Mesenchymal stem cell (in vitro differentiated cells and primary cell): ENCODE results near the gene TRPC4.

Experiments
- DNase-seq: peaks from one replicate; pipeline ENCODE4 v3.0.0-alpha.2; 2013
- H2AFZ ChIP-seq: one replicate; pipeline ENCODE4 v1.6.1; 2013; ENCODE audit warnings: low read depth, mild to moderate bottlenecking, control low read depth, inconsistent platforms, low read length, moderate library complexity
- H2AK5ac ChIP-seq: 2 replicates; pipeline ENCODE4 v1.6.1; 2013; ENCODE audit warnings: low read length, moderate library complexity, mild to moderate bottlenecking, inconsistent platforms; ENCODE audit not compliant: severe bottlenecking
- H2BK120ac ChIP-seq: one replicate; pipeline ENCODE4 v1.6.1; 2013; ENCODE audit warnings: low read depth, mild to moderate bottlenecking, inconsistent platforms, low read length, moderate library complexity
- H2BK12ac ChIP-seq, 2 experiments: one replicate each; pipeline ENCODE4 v1.6.1; 2013; ENCODE audit warnings: inconsistent platforms in 2 of 2, low read length in 2 of 2, mild to moderate bottlenecking in 2 of 2, moderate library complexity in 2 of 2, control low read depth in 1 of 2
- H2BK15ac ChIP-seq: one replicate; pipeline ENCODE4 v1.6.1; 2013; ENCODE audit warnings: mild to moderate bottlenecking, low read depth, inconsistent platforms; ENCODE audit not compliant: poor library complexity, severe bottlenecking
- H2BK5ac ChIP-seq: 2 replicates; pipeline ENCODE4 v1.6.1; 2013; ENCODE audit warnings: low read depth, mild to moderate bottlenecking, low read length, control low read depth, inconsistent platforms; ENCODE audit not compliant: poor library complexity, severe bottlenecking
- H3K14ac ChIP-seq, 2 experiments: one replicate each; pipeline ENCODE4 v1.6.1; 2013; ENCODE audit warnings: inconsistent platforms in 2 of 2, low read length in 2 of 2, control low read depth in 1 of 2, mild to moderate bottlenecking in 1 of 2, moderate library complexity in 1 of 2
- H3K18ac ChIP-seq, 2 experiments: one replicate each; pipeline ENCODE4 v1.6.1; 2013; ENCODE audit warnings: inconsistent platforms in 2 of 2, low read length in 2 of 2, control low read depth in 1 of 2, low read depth in 1 of 2, mild to moderate bottlenecking in 1 of 2
- H3K23ac ChIP-seq, 2 experiments: one replicate each; pipeline ENCODE4 v1.6.1; 2013; ENCODE audit warnings: inconsistent platforms in 2 of 2, low read length in 2 of 2, mild to moderate bottlenecking in 2 of 2, moderate library complexity in 2 of 2, control low read depth in 1 of 2
- H3K27ac ChIP-seq: 2 replicates; pipeline ENCODE4 v1.5.1; 2013; ENCODE audit warnings: mild to moderate bottlenecking, moderate library complexity, low read length, control low read depth, inconsistent platforms; ENCODE audit not compliant: poor library complexity, severe bottlenecking
- H3K27me3 ChIP-seq, 2 experiments: 2 replicates each; pipeline versions ENCODE4 v1.6.1 to v1.7.0; 2013; ENCODE audit warnings: low read length in 2 of 2, mild to moderate bottlenecking in 2 of 2, moderate library complexity in 2 of 2, control low read depth in 1 of 2, inconsistent platforms in 1 of 2; ENCODE audit not compliant: control insufficient read depth in 1 of 2, insufficient read depth in 1 of 2
- H3K36me3 ChIP-seq, 2 experiments: 2 replicates each; pipeline versions ENCODE4 v1.6.1 to v1.7.0; 2013; ENCODE audit warnings: low read length in 2 of 2, control low read depth in 1 of 2, inconsistent platforms in 1 of 2, low read depth in 1 of 2, mild to moderate bottlenecking in 1 of 2; ENCODE audit not compliant: insufficient read depth in 2 of 2, control insufficient read depth in 1 of 2
- H3K4ac ChIP-seq, 2 experiments: one replicate each; pipeline ENCODE4 v1.6.1; 2013; ENCODE audit warnings: inconsistent platforms in 2 of 2, low read length in 2 of 2, mild to moderate bottlenecking in 2 of 2, moderate library complexity in 2 of 2, control low read depth in 1 of 2, low read depth in 1 of 2
- H3K4me1 ChIP-seq: 2 replicates; pipeline ENCODE4 v1.6.1; 2013; ENCODE audit warnings: low read depth, low read length, control low read depth; ENCODE audit not compliant: control insufficient read depth, insufficient read depth
- H3K4me2 ChIP-seq: 2 replicates; pipeline ENCODE4 v1.6.1; 2013; ENCODE audit warnings: low read length, mild to moderate bottlenecking, inconsistent platforms; ENCODE audit not compliant: poor library complexity, severe bottlenecking
- H3K4me3 ChIP-seq, 2 experiments: 2 replicates each; pipeline versions ENCODE4 v1.5.1 to v1.7.0; 2013; ENCODE audit warnings: low read length in 2 of 2, mild to moderate bottlenecking in 2 of 2, control low read depth in 1 of 2, low read depth in 1 of 2; ENCODE audit not compliant: insufficient read depth in 1 of 2
- H3K79me1 ChIP-seq: replicated peaks from 2 replicates; pipeline ENCODE4 v1.6.1; 2013; ENCODE audit warnings: mild to moderate bottlenecking, control low read depth, low read length, inconsistent platforms; ENCODE audit not compliant: poor library complexity, severe bottlenecking
- H3K9ac ChIP-seq: 2 replicates; pipeline ENCODE4 v1.7.0; 2013; ENCODE audit warnings: mild to moderate bottlenecking, low read length, moderate library complexity
- H3K9me3 ChIP-seq: 2 replicates; pipeline ENCODE4 v1.7.0; 2013; ENCODE audit warnings: mild to moderate bottlenecking, low read length; ENCODE audit not compliant: control insufficient read depth
- H4K8ac ChIP-seq: one replicate; pipeline ENCODE4 v1.6.1; 2013; ENCODE audit warnings: inconsistent platforms, mild to moderate bottlenecking, low read length, moderate library complexity
- H4K91ac ChIP-seq: one replicate; pipeline ENCODE4 v1.6.1; 2013; ENCODE audit warnings: mild to moderate bottlenecking, low read length, inconsistent platforms
- WGBS: methylation state at CpG from one replicate; pipeline ENCODE4 v1.1.7; 2013; ENCODE audit warnings: mixed read lengths; 5-methylcytosine and 5-hydroxymethylcytosine counted together

TRPC4 gene

DNA sequence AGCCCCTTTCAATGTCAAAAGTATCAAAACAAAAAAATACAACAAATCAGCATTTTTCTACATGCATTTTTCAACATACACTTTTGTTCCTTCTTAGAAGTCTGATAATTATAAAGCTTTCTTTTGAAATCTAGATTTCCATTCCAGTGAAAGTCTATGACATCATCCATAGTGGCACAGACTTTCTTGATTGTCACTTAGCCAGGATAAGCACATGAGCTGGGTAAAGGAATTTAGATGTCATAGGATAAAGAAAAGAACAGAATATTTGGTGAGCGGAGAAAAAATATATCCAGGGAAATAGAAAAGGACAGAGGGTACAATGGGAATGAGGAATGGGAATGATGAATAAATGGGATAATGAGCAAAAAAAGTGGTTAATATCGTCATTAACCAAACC, 15.1 kb upstream of the TRPC4 start:
- H2AK5ac ChIP-seq, result no peak overlapping the region
- 100% methylated on average over 2 of the region's 2 CpGs for WGBS
- H2BK15ac ChIP-seq, result no peak overlapping the region
- no peak overlapping the region for H2BK120ac ChIP-seq
- H3K79me1 ChIP-seq, result no peaks in the 10 kb centered on the region
- H2BK5ac ChIP-seq, result no peak overlapping the region
- no peak overlapping the region for H3K27ac ChIP-seq
- H3K4me3 ChIP-seq, result no peak overlapping the region
- no peak overlapping the region for H2AFZ ChIP-seq
- H3K9ac ChIP-seq, result no peak overlapping the region
- no peak overlapping the region for H4K91ac ChIP-seq
- no peak overlapping the region for H2BK12ac ChIP-seq
- H3K4me2 ChIP-seq, result no peak overlapping the region
- no peak overlapping the region for H4K8ac ChIP-seq
- H3K4ac ChIP-seq, result no peak overlapping the region
- H3K36me3 ChIP-seq, result no peaks in the 10 kb centered on the region
- H3K9me3 ChIP-seq, result no peaks in the 10 kb centered on the region
- H3K14ac ChIP-seq, result no peak overlapping the region
- no peak overlapping the region for H3K23ac ChIP-seq
- H3K18ac ChIP-seq, result no peak overlapping the region
- no peak for DNase-seq
- H3K27me3 ChIP-seq, result no peaks in the 10 kb centered on the region
- H3K4me1 ChIP-seq, result no peaks in the 10 kb centered on the region

DNA sequence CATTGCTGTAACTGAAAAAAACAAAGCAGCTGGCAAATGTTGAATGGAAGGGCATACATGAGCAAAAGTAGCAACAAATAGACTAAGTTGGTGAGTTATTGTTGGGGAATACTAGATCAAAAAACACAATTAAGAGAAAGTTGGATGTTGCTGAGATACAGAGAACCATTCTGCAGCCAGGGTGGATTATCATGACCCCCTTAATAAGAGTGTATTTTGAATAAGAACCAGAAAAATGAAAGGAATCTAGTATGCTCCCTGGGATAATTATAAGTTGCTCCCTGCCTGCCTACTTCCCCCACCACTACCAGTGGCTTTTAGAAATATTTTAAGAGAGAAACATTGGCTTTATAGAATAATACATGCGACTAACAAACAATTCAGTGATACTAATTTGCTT, 14.5 kb upstream of the TRPC4 start:
- Histone ChIP-seq H3K4ac (no peak overlapping the region), H3K4me3 (no peak overlapping the region), H3K36me3 (no peaks in the 10 kb centered on the region), H2AK5ac (no peak overlapping the region), H3K4me1 (no peaks in the 10 kb centered on the region), H3K18ac (no peak overlapping the region), H2BK12ac (no peak overlapping the region), H4K91ac (no peak overlapping the region), H3K79me1 (no peaks in the 10 kb centered on the region), H2BK5ac (no peak overlapping the region), H3K23ac (no peak overlapping the region), H4K8ac (no peak overlapping the region), H2AFZ (no peak overlapping the region), H3K4me2 (no peak overlapping the region), H3K9ac (no peak overlapping the region), H2BK15ac (no peak overlapping the region), H2BK120ac (no peak overlapping the region), H3K27ac (no peak overlapping the region), H3K27me3 (no peaks in the 10 kb centered on the region), H3K9me3 (no peaks in the 10 kb centered on the region), H3K14ac (no peak overlapping the region)
- no peak for DNase-seq
- WGBS, result no CpG with 5 or more reads among the region's 1 CpG

DNA sequence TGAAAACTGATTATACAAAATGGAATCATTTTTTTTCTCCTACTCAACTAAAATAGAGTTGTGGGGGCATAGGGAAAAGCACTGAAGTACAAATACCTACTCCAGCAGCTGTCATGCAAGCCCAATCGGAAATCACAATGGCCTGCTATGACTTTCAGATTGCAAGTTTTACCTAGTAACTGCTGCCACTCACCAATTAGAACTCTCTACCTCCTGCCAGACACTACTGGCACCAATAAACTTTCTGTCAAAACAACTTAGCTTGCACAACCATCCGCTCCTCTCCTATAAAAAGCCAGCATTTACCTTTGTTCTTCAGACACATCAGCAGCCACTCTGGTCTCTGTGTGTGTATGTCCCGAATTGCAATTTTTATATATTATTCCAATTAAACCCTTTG, 9.3 kb upstream of the TRPC4 start:
- no peak overlapping the region for H2BK12ac ChIP-seq
- H3K4me3 ChIP-seq, result no peak overlapping the region
- no peak overlapping the region for H3K4ac ChIP-seq
- no peak overlapping the region for H4K8ac ChIP-seq
- no peak overlapping the region for H3K14ac ChIP-seq
- H3K79me1 ChIP-seq, result no peaks in the 10 kb centered on the region
- H3K27ac ChIP-seq, result no peak overlapping the region
- no peak overlapping the region for H2BK15ac ChIP-seq
- H3K18ac ChIP-seq, result no peak overlapping the region
- no peak overlapping the region for H2AFZ ChIP-seq
- DNase-seq, result no peak
- H3K9me3 ChIP-seq, result no peaks in the 10 kb centered on the region
- no peak overlapping the region for H2BK5ac ChIP-seq
- no peak overlapping the region for H4K91ac ChIP-seq
- WGBS, result 100% methylated on average over 2 of the region's 3 CpGs
- no peak overlapping the region for H3K4me2 ChIP-seq
- no peaks in the 10 kb centered on the region for H3K27me3 ChIP-seq
- no peaks in the 10 kb centered on the region for H3K4me1 ChIP-seq
- H2BK120ac ChIP-seq, result no peak overlapping the region
- H3K36me3 ChIP-seq, result no peaks in the 10 kb centered on the region
- no peak overlapping the region for H3K9ac ChIP-seq
- H3K23ac ChIP-seq, result no peak overlapping the region
- no peak overlapping the region for H2AK5ac ChIP-seq

DNA sequence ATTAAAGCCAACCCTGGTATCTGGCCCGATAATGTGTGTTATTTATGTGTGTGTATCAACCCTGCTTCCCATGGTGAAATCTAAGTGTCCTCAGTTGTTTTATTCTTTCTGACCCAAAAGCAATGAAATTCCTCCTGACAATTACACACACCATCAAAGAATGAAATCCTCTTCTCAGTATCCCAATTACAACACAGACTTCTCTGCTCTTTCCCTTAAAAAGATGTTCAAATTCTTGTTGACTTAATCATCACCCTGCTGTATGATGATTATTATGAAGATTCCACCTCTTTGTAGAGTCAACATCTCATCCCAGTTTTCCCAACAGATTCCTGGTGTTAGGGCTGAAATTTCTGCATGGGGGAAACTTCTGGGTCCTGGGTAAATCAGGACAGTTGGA, 8.9 kb upstream of the TRPC4 start:
- Histone ChIP-seq H2AFZ (no peak overlapping the region), H2BK15ac (no peak overlapping the region), H3K36me3 (no peaks in the 10 kb centered on the region), H4K8ac (no peak overlapping the region), H3K18ac (no peak overlapping the region), H3K9me3 (no peaks in the 10 kb centered on the region), H4K91ac (no peak overlapping the region), H3K79me1 (no peaks in the 10 kb centered on the region), H2BK120ac (no peak overlapping the region), H3K23ac (no peak overlapping the region), H3K4me1 (no peaks in the 10 kb centered on the region), H3K4me3 (no peak overlapping the region), H3K9ac (no peak overlapping the region), H2BK5ac (no peak overlapping the region), H3K27me3 (no peaks in the 10 kb centered on the region), H3K27ac (no peak overlapping the region), H3K4me2 (no peak overlapping the region), H2AK5ac (no peak overlapping the region), H2BK12ac (no peak overlapping the region), H3K4ac (no peak overlapping the region), H3K14ac (no peak overlapping the region)
- peak; percentile 20 for DNase-seq
- no CpG with 5 or more reads among the region's 1 CpG for WGBS
